ENCODE results near the gene B4GALT2.

GRCh38 chr1:43978264-43978550, 803 bp upstream of the B4GALT2 start:
- TF ChIP-seq CTCF (IDR thresholded peaks at IDR 0.05) (no peak), POLR2AphosphoS5 (IDR thresholded peaks at IDR 0.05) (no peak)
